Colonic mucosa (tissue), 4 donors: ENCODE measurements around the gene USH1C. TPM values are rescaled to one million over a fixed set of nuclear protein-coding genes. Genes with fewer than 3 reads are reported as not detected.
A peak's percentile ranks its signal among the peaks of the same experiment; 100 is the strongest.

Experiments used
- DNase-seq: peaks from one replicate; pipeline ENCODE4 v3.0.0-alpha.2; 2020
- H3K27ac ChIP-seq: fragments of 200-600 bp; one replicate; pipeline ENCODE4 v1.8.0; 2021
- H3K27me3 ChIP-seq: fragments of 200-600 bp; one replicate; pipeline ENCODE4 v1.8.0; 2021
- H3K36me3 ChIP-seq: fragments of 200-600 bp; one replicate; pipeline ENCODE4 v1.8.0; 2021
- H3K4me1 ChIP-seq: fragments of 200-600 bp; one replicate; pipeline ENCODE4 v1.8.0; 2021; ENCODE audit warnings: mild to moderate bottlenecking
- H3K4me3 ChIP-seq: fragments of 200-600 bp; one replicate; pipeline ENCODE4 v1.8.0; 2021
- H3K9ac ChIP-seq, 2 donors: one replicate each; pipeline ENCODE4 v1.7.0; 2013; ENCODE audit warnings: control low read depth in 2 of 2, low read depth in 2 of 2, low read length in 2 of 2
- H3K9me3 ChIP-seq: fragments of 200-600 bp; one replicate; pipeline ENCODE4 v1.8.0; 2021
- CTCF ChIP-seq: fragments of 200-600 bp; IDR thresholded peaks from one replicate; pipeline ENCODE4 v1.8.0; 2022; ENCODE audit warnings: antibody characterized with exemption, mild to moderate bottlenecking
- intact Hi-C: fragments of 100-400 bp; cut with DNase I; formaldehyde crosslinking; loops from one replicate; pipeline ENCODE4 v1.14.1; 2022
- total RNA-seq, 2 donors: library from RNA; stranded (reverse); fragmentation: NEBNext Ultra II Directional in 1 of 2; extraction: Animal tissue kit (Norgen Biotek cat#: 25700) in 1 of 2; gene quantifications; one replicate each; pipeline ENCODE4 v1.2.1, GENCODE V29; 2021
- donor health status: healthy.
- donor health status: DM: no; HTN: no; CAD: no.
- donor health status: DM: no; HTN: no; CAD: no.

USH1C gene
- total RNA-seq, 2 donors from 2014 or later = 143 to 161 TPM

GRCh38 chr11:17546240-17546639, 2.0 kb upstream of the USH1C start:
- no peak for TF ChIP-seq CTCF
- no peaks in the 10 kb centered on the region for H3K36me3 ChIP-seq
- H3K9ac ChIP-seq = no peak overlapping the region
- intact Hi-C loops = no loop called here
- no peak overlapping the region for H3K27ac ChIP-seq
- peaks cover 4% of the 10 kb centered on the region for H3K27me3 ChIP-seq
- H3K9me3 ChIP-seq = no peaks in the 10 kb centered on the region
- no peak overlapping the region for H3K4me3 ChIP-seq
- no peak for DNase-seq
- no peaks in the 10 kb centered on the region for H3K4me1 ChIP-seq

GRCh38 chr11:17543574-17544180, 539 bp downstream of the USH1C start:
- peak overlapping the region; percentile 57 for H3K4me3 ChIP-seq
- no peak for TF ChIP-seq CTCF
- H3K9me3 ChIP-seq = no peaks in the 10 kb centered on the region
- intact Hi-C loops = no loop called here
- no peaks in the 10 kb centered on the region for H3K4me1 ChIP-seq
- H3K9ac ChIP-seq = peak overlapping the region; percentile 72 to 83
- peak overlapping the region; percentile 86 for H3K27ac ChIP-seq
- peaks cover 4% of the 10 kb centered on the region for H3K27me3 ChIP-seq
- no peaks in the 10 kb centered on the region for H3K36me3 ChIP-seq
- peak; percentile 45 for DNase-seq

GRCh38 chr11:17543041-17543440, 1.2 kb downstream of the USH1C start:
- TF ChIP-seq CTCF = no peak
- DNase-seq = peak; percentile 68
- Histone ChIP-seq H3K4me3 (peak overlapping the region; percentile 57), H3K4me1 (no peaks in the 10 kb centered on the region), H3K9ac (peak overlapping the region; percentile 45 to 83), H3K27ac (peak overlapping the region; percentile 86), H3K9me3 (no peaks in the 10 kb centered on the region), H3K27me3 (peaks cover 4% of the 10 kb centered on the region), H3K36me3 (no peaks in the 10 kb centered on the region)
- intact Hi-C loops = no loop called here

- peak overlapping the region; percentile 45 to 83 for H3K9ac ChIP-seq
- peaks cover 4% of the 10 kb centered on the region for H3K27me3 ChIP-seq
- no peaks in the 10 kb centered on the region for H3K4me1 ChIP-seq
- H3K9me3 ChIP-seq = no peaks in the 10 kb centered on the region
- H3K36me3 ChIP-seq = no peaks in the 10 kb centered on the region
- DNase-seq = peak; percentile 88
- peak overlapping the region; percentile 57 for H3K4me3 ChIP-seq
- H3K27ac ChIP-seq = peak overlapping the region; percentile 86
- TF ChIP-seq CTCF = no peak
- intact Hi-C loops = no loop called here
Observed at GRCh38 chr11:17542249-17542648, 2.0 kb downstream of the USH1C start.

GRCh38 chr11:17541330-17541885, 2.8 kb downstream of the USH1C start:
- Histone ChIP-seq H3K36me3 (no peaks in the 10 kb centered on the region), H3K4me1 (no peaks in the 10 kb centered on the region), H3K9ac (peak overlapping the region in 1 of 2 donors; percentile 55), H3K4me3 (peak overlapping the region; percentile 57), H3K27ac (peak overlapping the region; percentile 86), H3K27me3 (peaks cover 4% of the 10 kb centered on the region), H3K9me3 (no peaks in the 10 kb centered on the region)
- no peak for TF ChIP-seq CTCF
- intact Hi-C loops = no loop called here
- peak; percentile 36 for DNase-seq
